A673 (cell line): ENCODE measurements around the gene ASPSCR1.

Source experiments
- EZH2 ChIP-seq: fragments of 200-600 bp; sonication (generic); IDR thresholded peaks from 2 replicates; pipeline ENCODE4 v1.6.1; 2017; ENCODE audit warnings: borderline replicate concordance, low read depth, mild to moderate bottlenecking, mixed read lengths, antibody characterized with exemption, low read length; ENCODE audit not compliant: poor library complexity, severe bottlenecking
- TF ChIP-seq, protein P1 (sequence below): fragments of 300-800, 200-600 bp; sonication (generic); conservative IDR thresholded peaks from 2 replicates; pipeline ENCODE4 v1.5.1; 2017; ENCODE audit warnings: low read depth, mild to moderate bottlenecking, antibody characterized with exemption, low read length, moderate library complexity, mixed read lengths

DNA sequence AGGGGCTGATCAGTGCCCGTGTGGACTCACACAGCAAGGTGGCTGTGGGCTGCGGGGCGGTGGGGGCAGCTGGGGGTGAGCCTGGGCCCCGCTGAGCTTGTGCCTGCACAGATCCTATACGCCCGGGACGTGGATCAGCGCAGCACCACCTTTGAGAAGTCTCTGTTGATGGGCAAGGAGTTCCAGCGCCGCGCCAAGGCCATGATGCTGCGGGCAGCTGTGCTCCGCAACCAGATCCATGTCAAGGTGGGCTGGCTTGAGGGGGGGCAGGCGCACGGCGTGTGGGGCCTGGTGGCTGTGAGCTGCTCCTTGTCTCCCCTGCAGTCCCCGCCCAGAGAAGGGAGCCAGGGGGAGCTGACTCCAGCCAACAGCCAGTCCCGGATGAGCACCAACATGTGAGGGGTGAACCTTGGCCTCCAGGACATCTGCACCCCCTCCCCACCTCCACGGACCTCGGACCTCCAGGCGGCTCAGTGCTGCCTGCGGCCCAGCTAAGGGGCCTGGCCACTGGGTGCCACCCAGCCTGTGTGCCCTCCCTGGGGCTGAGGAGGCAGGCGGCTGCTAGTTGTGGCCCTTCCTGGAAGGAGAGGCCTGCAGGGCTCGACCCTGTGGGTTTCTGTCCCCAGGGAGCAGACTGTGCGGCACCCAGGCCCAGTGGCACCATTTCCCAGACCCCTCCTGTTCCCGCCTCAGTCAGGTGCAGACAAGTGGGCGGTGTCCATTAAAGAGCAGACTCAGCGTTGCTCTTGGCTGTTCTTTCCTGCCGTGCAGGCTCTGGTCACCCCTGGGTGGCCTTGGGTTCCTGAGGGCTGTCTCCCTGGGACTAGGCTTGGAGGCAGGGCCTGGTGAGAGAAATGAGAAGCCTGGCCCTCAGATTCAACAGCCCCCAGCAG, 79.5 kb downstream of the ASPSCR1 start:
- TF ChIP-seq, protein P1, sequence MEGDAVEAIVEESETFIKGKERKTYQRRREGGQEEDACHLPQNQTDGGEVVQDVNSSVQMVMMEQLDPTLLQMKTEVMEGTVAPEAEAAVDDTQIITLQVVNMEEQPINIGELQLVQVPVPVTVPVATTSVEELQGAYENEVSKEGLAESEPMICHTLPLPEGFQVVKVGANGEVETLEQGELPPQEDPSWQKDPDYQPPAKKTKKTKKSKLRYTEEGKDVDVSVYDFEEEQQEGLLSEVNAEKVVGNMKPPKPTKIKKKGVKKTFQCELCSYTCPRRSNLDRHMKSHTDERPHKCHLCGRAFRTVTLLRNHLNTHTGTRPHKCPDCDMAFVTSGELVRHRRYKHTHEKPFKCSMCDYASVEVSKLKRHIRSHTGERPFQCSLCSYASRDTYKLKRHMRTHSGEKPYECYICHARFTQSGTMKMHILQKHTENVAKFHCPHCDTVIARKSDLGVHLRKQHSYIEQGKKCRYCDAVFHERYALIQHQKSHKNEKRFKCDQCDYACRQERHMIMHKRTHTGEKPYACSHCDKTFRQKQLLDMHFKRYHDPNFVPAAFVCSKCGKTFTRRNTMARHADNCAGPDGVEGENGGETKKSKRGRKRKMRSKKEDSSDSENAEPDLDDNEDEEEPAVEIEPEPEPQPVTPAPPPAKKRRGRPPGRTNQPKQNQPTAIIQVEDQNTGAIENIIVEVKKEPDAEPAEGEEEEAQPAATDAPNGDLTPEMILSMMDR = no peak
- no peak for TF ChIP-seq EZH2
